ENCODE measurements around the gene HLF.

Gene HLF

GRCh38 chr17:55258578-55259135 is 6.1 kb upstream of the HLF start:
- no peak for DNase-seq

GRCh38 chr17:55259684-55260111 is 5.1 kb upstream of the HLF start:
- DNase-seq = no peak

- DNase-seq = no peak
Observed at GRCh38 chr17:55261311-55261710, 3.4 kb upstream of the HLF start.

GRCh38 chr17:55263569-55264277 is 1.0 kb upstream of the HLF start:
- no peak for DNase-seq

GRCh38 chr17:55264278-55264644 is 499 bp upstream of the HLF start:
- DNase-seq = no peak

GRCh38 chr17:55265311-55266021 is 706 bp downstream of the HLF start:
- DNase-seq = no peak

- no peak for DNase-seq
Observed at GRCh38 chr17:55266051-55266957, 1.5 kb downstream of the HLF start.

- no peak for DNase-seq
Observed at GRCh38 chr17:55266958-55267688, 2.4 kb downstream of the HLF start.

GRCh38 chr17:55267777-55268648 is 3.3 kb downstream of the HLF start:
- DNase-seq = no peak

GRCh38 chr17:55268649-55269480 is 4.1 kb downstream of the HLF start:
- no peak for DNase-seq

- DNase-seq = no peak
Observed at GRCh38 chr17:55269894-55270293, 5.1 kb downstream of the HLF start.

GRCh38 chr17:55271223-55271571 is 6.4 kb downstream of the HLF start:
- no peak for DNase-seq

GRCh38 chr17:55271958-55272710 is 7.4 kb downstream of the HLF start:
- no peak for DNase-seq

- DNase-seq = no peak
Observed at GRCh38 chr17:55272711-55273578, 8.2 kb downstream of the HLF start.

- DNase-seq = no peak
Observed at GRCh38 chr17:55273579-55274354, 9.0 kb downstream of the HLF start.

GRCh38 chr17:55274355-55275255 is 9.8 kb downstream of the HLF start:
- DNase-seq = no peak
